GM18502 (cell line): ENCODE data around the gene LRBA.

Experiments used
- ATAC-seq: cut with Tn5 transposase; IDR thresholded peaks from one replicate; pipeline ENCODE4 v1.9.1; 2021; ENCODE audit warnings: mild to moderate bottlenecking; ENCODE audit not compliant: unreplicated experiment, poor library complexity

LRBA gene

GRCh38 chr4:150250293-150250997 is 764.6 kb downstream of the LRBA start:
- ATAC-seq = no peak

GRCh38 chr4:150248181-150248580 is 766.9 kb downstream of the LRBA start:
- ATAC-seq = no peak

GRCh38 chr4:150247184-150247583 is 767.9 kb downstream of the LRBA start:
- ATAC-seq = no peak

- no peak for ATAC-seq
Measured at GRCh38 chr4:150244600-150244999, 770.5 kb downstream of the LRBA start.

- ATAC-seq = no peak
Measured at GRCh38 chr4:150243932-150244331, 771.2 kb downstream of the LRBA start.

GRCh38 chr4:150242820-150243458 is 772.1 kb downstream of the LRBA start:
- no peak for ATAC-seq

- no peak for ATAC-seq
Measured at GRCh38 chr4:150240011-150240410, 775.1 kb downstream of the LRBA start.

- ATAC-seq = no peak
Measured at GRCh38 chr4:150238591-150238990, 776.5 kb downstream of the LRBA start.

- no peak for ATAC-seq
Measured at GRCh38 chr4:150237110-150237872, 777.8 kb downstream of the LRBA start.

- ATAC-seq = no peak
Measured at GRCh38 chr4:150236626-150237025, 778.5 kb downstream of the LRBA start.

- ATAC-seq = no peak
Measured at GRCh38 chr4:150235808-150236271, 779.2 kb downstream of the LRBA start.

GRCh38 chr4:150235317-150235716 is 779.8 kb downstream of the LRBA start:
- no peak for ATAC-seq

GRCh38 chr4:150234246-150234645 is 780.8 kb downstream of the LRBA start:
- ATAC-seq = no peak

- no peak for ATAC-seq
Measured at GRCh38 chr4:150232029-150232428, 783.1 kb downstream of the LRBA start.

- ATAC-seq = no peak
Measured at GRCh38 chr4:150231107-150231770, 783.8 kb downstream of the LRBA start.

- no peak for ATAC-seq
Measured at GRCh38 chr4:150230561-150230960, 784.5 kb downstream of the LRBA start.

GRCh38 chr4:150229520-150229919 is 785.6 kb downstream of the LRBA start:
- no peak for ATAC-seq

GRCh38 chr4:150224896-150225591 is 790.0 kb downstream of the LRBA start:
- no peak for ATAC-seq

GRCh38 chr4:150219841-150220240 is 795.2 kb downstream of the LRBA start:
- ATAC-seq = no peak

GRCh38 chr4:150218447-150218846 is 796.6 kb downstream of the LRBA start:
- no peak for ATAC-seq
